H1 (cell line): ENCODE measurements around the gene ZBTB16.

Experiments
- EZH2 ChIP-seq: fragments of 200-600 bp; sonication (generic); IDR thresholded peaks from 2 replicates; pipeline ENCODE4 v1.7.1; 2012; ENCODE audit warnings: low read depth, mild to moderate bottlenecking, moderate library complexity, low read length, inconsistent platforms; ENCODE audit not compliant: severe bottlenecking
- KDM1A ChIP-seq: fragments of 200-600, 300-600 bp; sonication (generic); IDR thresholded peaks from 2 replicates; pipeline ENCODE4 v1.7.1; 2016; ENCODE audit warnings: mild to moderate bottlenecking, low read length, borderline replicate concordance
- POLR2A ChIP-seq, 2 experiments: IDR thresholded peaks; 1 replicate in 1 of 2; 2 replicates in 1 of 2; pipeline ENCODE4 v1.6.1; 2011; ENCODE audit warnings: low read depth in 2 of 2, low read length in 2 of 2, mild to moderate bottlenecking in 2 of 2; ENCODE audit errors: control extremely low read depth in 1 of 2
- POU5F1 ChIP-seq: IDR thresholded peaks from 2 replicates; pipeline ENCODE4 v1.6.1; 2011; ENCODE audit warnings: low read depth, mild to moderate bottlenecking, low read length, moderate library complexity
- SRF ChIP-seq: IDR thresholded peaks from 2 replicates; pipeline ENCODE4 v1.6.1; 2011; ENCODE audit warnings: mild to moderate bottlenecking, low read depth, low read length, moderate library complexity
- SUZ12 ChIP-seq: fragments of 200-600 bp; sonication (generic); IDR thresholded peaks from 2 replicates; pipeline ENCODE4 v1.6.1; 2012; ENCODE audit warnings: mild to moderate bottlenecking, inconsistent platforms, low read length, moderate library complexity, mixed read lengths
- TEAD4 ChIP-seq: IDR thresholded peaks from 2 replicates; pipeline ENCODE4 v1.6.1; 2012; ENCODE audit warnings: low read depth, low read length, inconsistent platforms, mixed read lengths
- YY1 ChIP-seq: IDR thresholded peaks from 2 replicates; pipeline ENCODE4 v1.6.1; 2011; ENCODE audit warnings: low read depth, mild to moderate bottlenecking, low read length
- TF ChIP-seq, protein P1 (sequence below), 3 experiments: IDR thresholded peaks; 1 replicate in 2 of 3; 2 replicates in 1 of 3; pipeline versions ENCODE4 v1.5.1 to v1.6.1; 2011; ENCODE audit warnings: low read length in 3 of 3, mild to moderate bottlenecking in 3 of 3, inconsistent platforms in 2 of 3, low read depth in 1 of 3, moderate library complexity in 1 of 3; ENCODE audit not compliant: insufficient read depth in 1 of 3; ENCODE audit errors: control extremely low read depth in 1 of 3

- no peak for TF ChIP-seq TEAD4
- TF ChIP-seq SRF, result no peak
- TF ChIP-seq POU5F1, result no peak
- TF ChIP-seq KDM1A, result no peak
- TF ChIP-seq, protein P1, sequence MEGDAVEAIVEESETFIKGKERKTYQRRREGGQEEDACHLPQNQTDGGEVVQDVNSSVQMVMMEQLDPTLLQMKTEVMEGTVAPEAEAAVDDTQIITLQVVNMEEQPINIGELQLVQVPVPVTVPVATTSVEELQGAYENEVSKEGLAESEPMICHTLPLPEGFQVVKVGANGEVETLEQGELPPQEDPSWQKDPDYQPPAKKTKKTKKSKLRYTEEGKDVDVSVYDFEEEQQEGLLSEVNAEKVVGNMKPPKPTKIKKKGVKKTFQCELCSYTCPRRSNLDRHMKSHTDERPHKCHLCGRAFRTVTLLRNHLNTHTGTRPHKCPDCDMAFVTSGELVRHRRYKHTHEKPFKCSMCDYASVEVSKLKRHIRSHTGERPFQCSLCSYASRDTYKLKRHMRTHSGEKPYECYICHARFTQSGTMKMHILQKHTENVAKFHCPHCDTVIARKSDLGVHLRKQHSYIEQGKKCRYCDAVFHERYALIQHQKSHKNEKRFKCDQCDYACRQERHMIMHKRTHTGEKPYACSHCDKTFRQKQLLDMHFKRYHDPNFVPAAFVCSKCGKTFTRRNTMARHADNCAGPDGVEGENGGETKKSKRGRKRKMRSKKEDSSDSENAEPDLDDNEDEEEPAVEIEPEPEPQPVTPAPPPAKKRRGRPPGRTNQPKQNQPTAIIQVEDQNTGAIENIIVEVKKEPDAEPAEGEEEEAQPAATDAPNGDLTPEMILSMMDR (IDR thresholded peaks at IDR 0.05; ENCODE audit: control extremely low read depth in 1 of 3, insufficient read depth in 1 of 3, low read depth in 1 of 3, low read length in 3 of 3), result no peak
- no peak for TF ChIP-seq POLR2A (IDR thresholded peaks at IDR 0.05; ENCODE audit: control extremely low read depth in 1 of 2, low read depth in 2 of 2, low read length in 2 of 2)
- TF ChIP-seq YY1, result no peak
- TF ChIP-seq EZH2, result no peak
- TF ChIP-seq SUZ12, result no peak
Observed at GRCh38 chr11:114283422-114283821, 223.9 kb downstream of the ZBTB16 start.
